Lower leg skin (tissue), 3 donors: ENCODE data around the gene ZFYVE9.

Experiments
- POLR2A ChIP-seq, 2 donors: fragments of 450-650 bp; IDR thresholded peaks; one replicate each; pipeline ENCODE4 v1.6.1; 2016 to 2017; ENCODE audit warnings: antibody characterized with exemption in 2 of 2, mild to moderate bottlenecking in 1 of 2, moderate library complexity in 1 of 2
- TF ChIP-seq, protein P1 (sequence below), 3 donors: fragments of 450-650 bp; IDR thresholded peaks; one replicate each; pipeline ENCODE4 v1.5.1; 2016; ENCODE audit warnings: antibody characterized with exemption in 3 of 3, mild to moderate bottlenecking in 3 of 3, moderate library complexity in 2 of 3

DNA sequence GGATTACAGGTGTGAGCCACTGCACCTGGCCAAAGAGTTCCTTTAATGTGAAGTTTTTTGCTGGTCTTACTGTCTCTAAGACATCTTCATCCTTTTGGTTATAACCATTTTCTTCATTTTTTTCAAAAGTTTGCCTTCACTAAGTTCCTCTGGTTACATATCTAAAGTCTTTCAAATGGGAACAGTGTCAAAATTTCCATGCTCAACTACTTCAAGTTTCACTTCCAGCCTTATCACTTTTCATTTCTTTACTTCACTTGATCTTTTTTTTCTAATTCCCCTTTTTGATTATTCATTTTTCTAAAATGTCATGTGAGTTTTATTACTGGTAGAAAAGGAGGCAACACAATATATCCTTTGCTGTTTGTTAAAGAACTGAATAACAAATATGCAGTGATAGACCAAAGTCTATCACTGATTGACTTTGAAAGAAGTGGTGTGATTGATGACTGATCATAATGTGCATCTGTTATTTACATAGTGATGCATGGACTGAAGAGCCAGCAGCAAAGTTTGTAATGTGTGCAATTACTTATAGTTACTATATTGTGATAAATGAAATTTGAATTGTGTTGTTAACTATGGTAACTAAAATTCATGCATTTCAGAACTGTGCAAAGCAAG is 16.0 kb upstream of the ZFYVE9 start:
- no peak for TF ChIP-seq POLR2A (IDR thresholded peaks at IDR 0.05)
- TF ChIP-seq, protein P1, sequence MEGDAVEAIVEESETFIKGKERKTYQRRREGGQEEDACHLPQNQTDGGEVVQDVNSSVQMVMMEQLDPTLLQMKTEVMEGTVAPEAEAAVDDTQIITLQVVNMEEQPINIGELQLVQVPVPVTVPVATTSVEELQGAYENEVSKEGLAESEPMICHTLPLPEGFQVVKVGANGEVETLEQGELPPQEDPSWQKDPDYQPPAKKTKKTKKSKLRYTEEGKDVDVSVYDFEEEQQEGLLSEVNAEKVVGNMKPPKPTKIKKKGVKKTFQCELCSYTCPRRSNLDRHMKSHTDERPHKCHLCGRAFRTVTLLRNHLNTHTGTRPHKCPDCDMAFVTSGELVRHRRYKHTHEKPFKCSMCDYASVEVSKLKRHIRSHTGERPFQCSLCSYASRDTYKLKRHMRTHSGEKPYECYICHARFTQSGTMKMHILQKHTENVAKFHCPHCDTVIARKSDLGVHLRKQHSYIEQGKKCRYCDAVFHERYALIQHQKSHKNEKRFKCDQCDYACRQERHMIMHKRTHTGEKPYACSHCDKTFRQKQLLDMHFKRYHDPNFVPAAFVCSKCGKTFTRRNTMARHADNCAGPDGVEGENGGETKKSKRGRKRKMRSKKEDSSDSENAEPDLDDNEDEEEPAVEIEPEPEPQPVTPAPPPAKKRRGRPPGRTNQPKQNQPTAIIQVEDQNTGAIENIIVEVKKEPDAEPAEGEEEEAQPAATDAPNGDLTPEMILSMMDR (IDR thresholded peaks at IDR 0.05), result no peak
